HepG2 (cell line): Measurements from ENCODE around the gene UBR7. TPM values are rescaled to one million over a fixed set of nuclear protein-coding genes. Genes with fewer than 3 reads are reported as not detected.

ENCODE experiments used
- ATAC-seq: fragments of 200-7000 bp; cut with Tn5 transposase; 3 replicates; pipeline ENCODE4 v1.9.1; 2020; ENCODE audit warnings: mild to moderate bottlenecking, moderate library complexity
- BruUV-seq: library from RNA; stranded (reverse); fragments of 400-500 nt; replicated peaks from 2 replicates; lab custom pipeline; 2021; lab: Mats Ljungman, UMichigan
- CTCF ChIA-PET: fragments of 300-600 bp; formaldehyde crosslinking; extraction: SDS; loops from one replicate; lab custom pipeline; 2021; ENCODE audit warnings: low total read pairs, inconsistent platforms, low intra/inter-chr PET ratio; lab: Yijun Ruan, JAX
- POLR2A ChIA-PET: fragments of 350-600 bp; sonication (Branson Sonifier 250); formaldehyde crosslinking; loops from one replicate; lab custom pipeline; 2020; ENCODE audit warnings: antibody characterized with exemption, inconsistent platforms; lab: Yijun Ruan, JAX
- DNase-seq: peaks from one replicate; pipeline ENCODE4 v3.0.0-alpha.2; 2015; ENCODE audit warnings: low spot score
- FAIRE-seq: peaks from 3 replicates; lab custom pipeline; 2011; peaks lifted over from hg19 to GRCh38; lab: Jason Lieb, UNC
- H2AFZ ChIP-seq: one replicate; pipeline ENCODE4 v1.6.1; 2011; ENCODE audit warnings: low read length, inconsistent platforms
- H3K27ac ChIP-seq: fragments of 300-600 bp; 3 replicates; pipeline ENCODE4 v1.8.0; 2011; ENCODE audit warnings: mixed run types, mild to moderate bottlenecking, mixed read lengths, low read length, inconsistent platforms; ENCODE audit not compliant: insufficient read depth; ENCODE audit errors: extremely low read length
- H3K27me3 ChIP-seq, 2 experiments: fragments of 200-600 bp in 1 of 2; 2 replicates in 1 of 2; 3 replicates in 1 of 2; pipeline versions ENCODE4 v1.6.0 to v1.8.0; 2011; ENCODE audit warnings: low read length in 2 of 2, mild to moderate bottlenecking in 2 of 2, moderate library complexity in 2 of 2, inconsistent platforms in 1 of 2; ENCODE audit not compliant: insufficient read depth in 2 of 2, control insufficient read depth in 1 of 2
- H3K36me3 ChIP-seq, 2 experiments: fragments of 200-600 bp in 1 of 2; replicated peaks in 1 of 2; 2 replicates in 1 of 2; 3 replicates in 1 of 2; pipeline versions ENCODE4 v1.5.1 to v1.8.0; 2011; ENCODE audit warnings: low read length in 2 of 2, inconsistent platforms in 1 of 2; ENCODE audit not compliant: insufficient read depth in 2 of 2, control insufficient read depth in 1 of 2
- H3K4me1 ChIP-seq: 2 replicates; pipeline ENCODE4 v1.5.1; 2012; ENCODE audit warnings: low read length, inconsistent platforms; ENCODE audit not compliant: insufficient read depth
- H3K4me2 ChIP-seq: 2 replicates; pipeline ENCODE4 v1.6.0; 2011; ENCODE audit warnings: low read depth, low read length, inconsistent platforms
- H3K4me3 ChIP-seq, 3 experiments: fragments of 200-600 bp in 1 of 3; sonication (generic), shearing (Covaris generic) in 1 of 3; replicated peaks in 1 of 3; 2 replicates each; pipeline ENCODE4 v1.5.1; 2011 to 2016; ENCODE audit warnings: low read length in 3 of 3, inconsistent platforms in 2 of 3, low read depth in 2 of 3, mild to moderate bottlenecking in 2 of 3, control low read depth in 1 of 3, mixed read lengths in 1 of 3; ENCODE audit not compliant: insufficient read depth in 1 of 3
- H3K79me2 ChIP-seq: one replicate; pipeline ENCODE4 v1.6.1; 2011; ENCODE audit warnings: low read length, inconsistent platforms; ENCODE audit not compliant: insufficient read depth
- H3K9ac ChIP-seq: 2 replicates; pipeline ENCODE4 v1.6.0; 2011; ENCODE audit warnings: mild to moderate bottlenecking, low read depth, low read length, inconsistent platforms; ENCODE audit not compliant: insufficient read depth
- H3K9me3 ChIP-seq: 2 replicates; pipeline ENCODE4 v1.5.1; 2012; ENCODE audit warnings: mild to moderate bottlenecking, low read length
- H4K20me1 ChIP-seq: 2 replicates; pipeline ENCODE4 v1.6.0; 2011; ENCODE audit warnings: inconsistent platforms, mild to moderate bottlenecking, low read length, moderate library complexity; ENCODE audit not compliant: insufficient read depth
- IKZF4 ChIP-seq: sonication (generic); formaldehyde crosslinking; IDR thresholded peaks from 2 replicates; pipeline ENCODE4 v1.5.1; 2020; ENCODE audit warnings: borderline replicate concordance, mild to moderate bottlenecking, low read depth, missing genetic modification reagents; ENCODE audit errors: not compliant biosample characterization
- REPIN1 ChIP-seq: sonication (generic); formaldehyde crosslinking; IDR thresholded peaks from 2 replicates; pipeline ENCODE4 v1.8.0; 2022; ENCODE audit warnings: missing genetic modification reagents, low read depth, mild to moderate bottlenecking, borderline replicate concordance
- SMYD3 ChIP-seq: sonication (generic); formaldehyde crosslinking; IDR thresholded peaks from 2 replicates; pipeline ENCODE4 v1.8.1; 2023; ENCODE audit warnings: mild to moderate bottlenecking, missing genetic modification reagents
- SOX13 ChIP-seq, 3 experiments: fragments of 450-650 bp in 1 of 3; sonication (generic) in 1 of 3; formaldehyde crosslinking in 1 of 3; IDR thresholded peaks in 2 of 3; conservative IDR thresholded peaks in 1 of 3; 2 replicates each; pipeline versions ENCODE4 v1.5.0 to v1.6.1; 2016 to 2020; ENCODE audit warnings: antibody characterized with exemption in 1 of 3, mild to moderate bottlenecking in 1 of 3, missing compliant biosample characterization in 1 of 3, missing genetic modification reagents in 1 of 3, moderate library complexity in 1 of 3
- ZNF274 ChIP-seq: sonication (generic); formaldehyde crosslinking; IDR thresholded peaks from 2 replicates; pipeline ENCODE4 v1.5.1; 2020; ENCODE audit warnings: mild to moderate bottlenecking, missing genetic modification reagents
- ZNF781 ChIP-seq: sonication (generic); formaldehyde crosslinking; IDR thresholded peaks from 2 replicates; pipeline ENCODE4 v1.5.1; 2020; ENCODE audit warnings: borderline replicate concordance, mild to moderate bottlenecking, missing genetic modification reagents; ENCODE audit errors: not compliant biosample characterization
- WGBS: methylation state at CpG from one replicate; pipeline ENCODE4 v1.1.6; 2017; ENCODE audit warnings: low lambda C conversion rate; 5-methylcytosine and 5-hydroxymethylcytosine counted together
- in situ Hi-C: cut with HindIII; loops from 2 replicates; pipeline ENCODE4 v1.10.0; 2017; ENCODE audit warnings: low pct_unique_long_range_greater_than_20kb; ENCODE audit not compliant: extremely low pct_ligation_motif_present
- intact Hi-C: fragments of 100-400 bp; cut with micrococcal nuclease; formaldehyde crosslinking; loops from one replicate; pipeline ENCODE4 v1.10.0; 2022; ENCODE audit not compliant: unreplicated experiment
- polyA plus RNA-seq, 8 experiments: library from polyadenylated mRNA; depleted of rRNA in 3 of 8; stranded (reverse) in 7 of 8; unstranded in 1 of 8; fragments of >200 nt; fragmentation: Illumina TruSeq in 4 of 8; extraction: Trizol in 4 of 8; gene quantifications; 2 replicates each; pipeline versions ENCODE4 v1.2.1 to v1.2.3, GENCODE V29; 2011 to 2016; ENCODE audit warnings: low read depth in 4 of 8, missing spikeins in 1 of 8, mixed read lengths in 1 of 8; ENCODE audit not compliant: insufficient read depth in 1 of 8
- total RNA-seq, 5 experiments: library from RNA; depleted of rRNA; stranded (reverse); fragments of >200 nt; fragmentation: Illumina TruSeq; extraction: Trizol; gene quantifications; 2 replicates each; pipeline ENCODE4 v1.2.3, GENCODE V29; 2016; ENCODE audit warnings: low read depth in 1 of 5
- TF ChIP-seq, protein P1 (sequence below): IDR thresholded peaks from 2 replicates; pipeline ENCODE4 v1.4.0; 2020; ENCODE audit warnings: mild to moderate bottlenecking, missing genetic modification reagents
- TF ChIP-seq, protein P2 (sequence below): IDR thresholded peaks from 2 replicates; pipeline ENCODE4 v1.6.1; 2016; ENCODE audit warnings: low read depth
- TF ChIP-seq, protein P3 (sequence below): sonication (generic); formaldehyde crosslinking; IDR thresholded peaks from 2 replicates; pipeline ENCODE4 v1.4.0; 2020; ENCODE audit warnings: missing genetic modification reagents
- TF ChIP-seq, protein P4 (sequence below): sonication (generic); formaldehyde crosslinking; conservative IDR thresholded peaks from 2 replicates; pipeline ENCODE4 v1.8.0; 2022; ENCODE audit warnings: mild to moderate bottlenecking, moderate library complexity, missing genetic modification reagents

UBR7 gene
- total and polyA plus RNA-seq, 2 of the 13 experiments (the other 11 are each of a cell fraction or from before 2014, with no cell fraction given) = 11.0 to 19.7 TPM

DNA sequence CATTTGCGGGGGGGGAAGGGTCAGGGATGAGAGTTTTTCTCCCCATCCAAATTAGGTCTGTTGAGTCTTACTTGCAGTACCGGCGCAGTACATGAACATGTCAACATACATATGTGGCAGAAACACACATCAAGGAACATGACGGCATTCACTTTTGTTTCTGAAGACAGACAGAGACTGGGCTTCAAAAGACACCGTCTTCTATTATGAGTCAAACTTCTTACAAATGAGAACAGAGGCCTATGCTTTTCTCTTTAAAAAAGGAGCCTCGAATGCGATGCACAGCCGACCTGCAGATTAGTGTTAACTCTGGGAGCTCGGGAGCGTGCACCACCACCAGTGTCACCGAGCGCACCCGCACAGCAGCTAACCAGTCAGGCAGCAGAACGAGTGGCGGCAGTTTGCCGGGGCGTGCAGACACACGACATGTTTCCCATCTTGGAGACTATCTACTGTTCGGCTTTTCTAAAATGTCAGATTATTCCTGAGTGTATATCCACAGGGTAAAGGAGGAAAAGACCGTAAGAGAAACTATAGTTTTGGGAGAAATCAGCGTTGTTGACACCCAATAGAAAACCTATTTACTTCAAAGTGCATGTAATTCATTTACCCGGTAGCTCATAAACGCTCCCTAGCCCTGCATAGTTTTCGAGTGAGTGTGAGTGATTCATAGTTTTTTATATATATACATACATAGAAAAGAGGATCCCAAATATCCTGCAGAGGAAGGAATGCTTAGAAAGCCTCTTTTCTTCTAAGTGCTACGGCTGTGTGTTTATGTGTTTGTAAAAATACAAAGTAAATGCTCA, 33.0 kb downstream of the UBR7 start (continued):
- TF ChIP-seq, protein P1, sequence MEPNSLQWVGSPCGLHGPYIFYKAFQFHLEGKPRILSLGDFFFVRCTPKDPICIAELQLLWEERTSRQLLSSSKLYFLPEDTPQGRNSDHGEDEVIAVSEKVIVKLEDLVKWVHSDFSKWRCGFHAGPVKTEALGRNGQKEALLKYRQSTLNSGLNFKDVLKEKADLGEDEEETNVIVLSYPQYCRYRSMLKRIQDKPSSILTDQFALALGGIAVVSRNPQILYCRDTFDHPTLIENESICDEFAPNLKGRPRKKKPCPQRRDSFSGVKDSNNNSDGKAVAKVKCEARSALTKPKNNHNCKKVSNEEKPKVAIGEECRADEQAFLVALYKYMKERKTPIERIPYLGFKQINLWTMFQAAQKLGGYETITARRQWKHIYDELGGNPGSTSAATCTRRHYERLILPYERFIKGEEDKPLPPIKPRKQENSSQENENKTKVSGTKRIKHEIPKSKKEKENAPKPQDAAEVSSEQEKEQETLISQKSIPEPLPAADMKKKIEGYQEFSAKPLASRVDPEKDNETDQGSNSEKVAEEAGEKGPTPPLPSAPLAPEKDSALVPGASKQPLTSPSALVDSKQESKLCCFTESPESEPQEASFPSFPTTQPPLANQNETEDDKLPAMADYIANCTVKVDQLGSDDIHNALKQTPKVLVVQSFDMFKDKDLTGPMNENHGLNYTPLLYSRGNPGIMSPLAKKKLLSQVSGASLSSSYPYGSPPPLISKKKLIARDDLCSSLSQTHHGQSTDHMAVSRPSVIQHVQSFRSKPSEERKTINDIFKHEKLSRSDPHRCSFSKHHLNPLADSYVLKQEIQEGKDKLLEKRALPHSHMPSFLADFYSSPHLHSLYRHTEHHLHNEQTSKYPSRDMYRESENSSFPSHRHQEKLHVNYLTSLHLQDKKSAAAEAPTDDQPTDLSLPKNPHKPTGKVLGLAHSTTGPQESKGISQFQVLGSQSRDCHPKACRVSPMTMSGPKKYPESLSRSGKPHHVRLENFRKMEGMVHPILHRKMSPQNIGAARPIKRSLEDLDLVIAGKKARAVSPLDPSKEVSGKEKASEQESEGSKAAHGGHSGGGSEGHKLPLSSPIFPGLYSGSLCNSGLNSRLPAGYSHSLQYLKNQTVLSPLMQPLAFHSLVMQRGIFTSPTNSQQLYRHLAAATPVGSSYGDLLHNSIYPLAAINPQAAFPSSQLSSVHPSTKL = no peak
- no peak for TF ChIP-seq IKZF4
- TF ChIP-seq, protein P2, sequence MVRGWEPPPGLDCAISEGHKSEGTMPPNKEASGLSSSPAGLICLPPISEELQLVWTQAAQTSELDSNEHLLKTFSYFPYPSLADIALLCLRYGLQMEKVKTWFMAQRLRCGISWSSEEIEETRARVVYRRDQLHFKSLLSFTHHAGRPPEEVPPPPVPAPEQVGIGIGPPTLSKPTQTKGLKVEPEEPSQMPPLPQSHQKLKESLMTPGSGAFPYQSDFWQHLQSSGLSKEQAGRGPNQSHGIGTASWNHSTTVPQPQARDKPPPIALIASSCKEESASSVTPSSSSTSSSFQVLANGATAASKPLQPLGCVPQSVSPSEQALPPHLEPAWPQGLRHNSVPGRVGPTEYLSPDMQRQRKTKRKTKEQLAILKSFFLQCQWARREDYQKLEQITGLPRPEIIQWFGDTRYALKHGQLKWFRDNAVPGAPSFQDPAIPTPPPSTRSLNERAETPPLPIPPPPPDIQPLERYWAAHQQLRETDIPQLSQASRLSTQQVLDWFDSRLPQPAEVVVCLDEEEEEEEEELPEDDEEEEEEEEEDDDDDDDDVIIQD (CRISPR knock-in tag) = no peak

DNA sequence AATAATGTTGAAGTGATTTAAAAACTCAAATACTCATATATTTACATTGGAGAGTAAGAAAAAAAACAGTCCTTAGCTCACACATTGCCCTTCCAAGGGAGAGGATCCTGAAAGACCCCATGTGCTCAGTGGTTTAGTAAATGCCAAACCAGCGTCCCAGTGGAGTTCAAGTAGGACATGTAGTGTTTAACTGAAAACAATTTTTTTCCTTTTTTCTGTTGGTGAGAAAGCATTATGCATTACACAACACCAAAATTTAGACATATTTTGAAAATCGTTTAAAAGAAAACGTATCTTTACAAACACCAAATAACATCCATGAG, 33.6 kb downstream of the UBR7 start:
- no peaks in the 10 kb centered on the region for H3K27me3 ChIP-seq
- BruUV-seq = no TSS peak
- ChIA-PET POLR2A (interaction anchor here (0.6 kb wide), 1 partner anchor 56 kb away, joined by 3 read pairs; the partner anchor contains the start of gene MOAP1), CTCF (no interaction called here)
- H3K4me1 ChIP-seq = peaks cover 3% of the 10 kb centered on the region; the same call in 1 of the 2 replicates
- no peak overlapping the region for H3K27ac ChIP-seq
- H4K20me1 ChIP-seq = no peaks in the 10 kb centered on the region
- WGBS = 97% methylated on average over 3 of the region's 3 CpGs
- H3K4me3 ChIP-seq = no peak overlapping the region
- in situ Hi-C loops = no loop called here
- no peak overlapping the region for H3K9ac ChIP-seq
- no peaks in the 10 kb centered on the region for H3K79me2 ChIP-seq
- no peaks in the 10 kb centered on the region for H3K9me3 ChIP-seq
- no peak for ATAC-seq
- H3K4me2 ChIP-seq = no peak overlapping the region
- H3K36me3 ChIP-seq = peaks cover 11 to 30% of the 10 kb centered on the region in 2 experiments
- no peak for FAIRE-seq
- no peak for DNase-seq
- H2AFZ ChIP-seq = no peak overlapping the region
- intact Hi-C loops = no loop called here
- TF ChIP-seq, protein P3, sequence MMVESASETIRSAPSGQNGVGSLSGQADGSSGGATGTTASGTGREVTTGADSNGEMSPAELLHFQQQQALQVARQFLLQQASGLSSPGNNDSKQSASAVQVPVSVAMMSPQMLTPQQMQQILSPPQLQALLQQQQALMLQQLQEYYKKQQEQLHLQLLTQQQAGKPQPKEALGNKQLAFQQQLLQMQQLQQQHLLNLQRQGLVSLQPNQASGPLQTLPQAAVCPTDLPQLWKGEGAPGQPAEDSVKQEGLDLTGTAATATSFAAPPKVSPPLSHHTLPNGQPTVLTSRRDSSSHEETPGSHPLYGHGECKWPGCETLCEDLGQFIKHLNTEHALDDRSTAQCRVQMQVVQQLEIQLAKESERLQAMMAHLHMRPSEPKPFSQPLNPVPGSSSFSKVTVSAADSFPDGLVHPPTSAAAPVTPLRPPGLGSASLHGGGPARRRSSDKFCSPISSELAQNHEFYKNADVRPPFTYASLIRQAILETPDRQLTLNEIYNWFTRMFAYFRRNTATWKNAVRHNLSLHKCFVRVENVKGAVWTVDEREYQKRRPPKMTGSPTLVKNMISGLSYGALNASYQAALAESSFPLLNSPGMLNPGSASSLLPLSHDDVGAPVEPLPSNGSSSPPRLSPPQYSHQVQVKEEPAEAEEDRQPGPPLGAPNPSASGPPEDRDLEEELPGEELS = no peak
- TF ChIP-seq SOX13 (IDR thresholded peaks at IDR 0.05) = no peak
- TF ChIP-seq SOX13 (CRISPR knock-in tag; conservative IDR thresholded peaks at IDR 0.05 in 1 of 2, IDR thresholded peaks at IDR 0.05 in 1 of 2) = no peak
- TF ChIP-seq ZNF781 = no peak
- TF ChIP-seq, protein P4, sequence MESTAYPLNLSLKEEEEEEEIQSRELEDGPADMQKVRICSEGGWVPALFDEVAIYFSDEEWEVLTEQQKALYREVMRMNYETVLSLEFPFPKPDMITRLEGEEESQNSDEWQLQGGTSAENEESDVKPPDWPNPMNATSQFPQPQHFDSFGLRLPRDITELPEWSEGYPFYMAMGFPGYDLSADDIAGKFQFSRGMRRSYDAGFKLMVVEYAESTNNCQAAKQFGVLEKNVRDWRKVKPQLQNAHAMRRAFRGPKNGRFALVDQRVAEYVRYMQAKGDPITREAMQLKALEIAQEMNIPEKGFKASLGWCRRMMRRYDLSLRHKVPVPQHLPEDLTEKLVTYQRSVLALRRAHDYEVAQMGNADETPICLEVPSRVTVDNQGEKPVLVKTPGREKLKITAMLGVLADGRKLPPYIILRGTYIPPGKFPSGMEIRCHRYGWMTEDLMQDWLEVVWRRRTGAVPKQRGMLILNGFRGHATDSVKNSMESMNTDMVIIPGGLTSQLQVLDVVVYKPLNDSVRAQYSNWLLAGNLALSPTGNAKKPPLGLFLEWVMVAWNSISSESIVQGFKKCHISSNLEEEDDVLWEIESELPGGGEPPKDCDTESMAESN (CRISPR knock-in tag) = no peak
- TF ChIP-seq REPIN1 (CRISPR knock-in tag) = no peak
- TF ChIP-seq SMYD3 (CRISPR knock-in tag) = no peak
- no peak for TF ChIP-seq ZNF274 (CRISPR knock-in tag)
